ENCODE results near the gene RNF115.

Gene RNF115

GRCh38 chr1:145740269-145740668, 83.6 kb downstream of the RNF115 start:
- no peak overlapping the region for H3K27ac ChIP-seq (ENCODE audit: low read depth, low read length)
- H3K79me2 ChIP-seq (ENCODE audit: insufficient read depth, low read length), result no peaks in the 10 kb centered on the region
- no peak for TF ChIP-seq EZH2phosphoT487 (conservative IDR thresholded peaks at IDR 0.05; ENCODE audit: low read length)
- TF ChIP-seq CTCF (IDR thresholded peaks at IDR 0.05; ENCODE audit: insufficient read depth, low read length, poor library complexity, severe bottlenecking), result no peak
- no peaks in the 10 kb centered on the region for H3K9me2 ChIP-seq (replicated peaks; ENCODE audit: insufficient read depth, low read length)
- no peaks in the 10 kb centered on the region for H4K20me1 ChIP-seq (ENCODE audit: low read depth, low read length)
- H3K9ac ChIP-seq (ENCODE audit: low read length), result no peak overlapping the region
- no peak overlapping the region for H2AFZ ChIP-seq (ENCODE audit: low read depth, low read length, severe bottlenecking)
- no peaks in the 10 kb centered on the region for H3F3A ChIP-seq (ENCODE audit: insufficient read depth)
- no peak overlapping the region for H3K4me2 ChIP-seq (ENCODE audit: low read depth, low read length, poor library complexity, severe bottlenecking)
- H3K27me3 ChIP-seq (ENCODE audit: low read length), result no peaks in the 10 kb centered on the region
- no peaks in the 10 kb centered on the region for H3K9me3 ChIP-seq (ENCODE audit: insufficient read depth, low read length)
- no peak overlapping the region for H3K4me3 ChIP-seq (ENCODE audit: insufficient read depth, low read length, poor library complexity, severe bottlenecking)
- H3K36me3 ChIP-seq (ENCODE audit: low read length), result no peaks in the 10 kb centered on the region

GRCh38 chr1:145736191-145736590, 87.7 kb downstream of the RNF115 start:
- TF ChIP-seq EZH2phosphoT487 (conservative IDR thresholded peaks at IDR 0.05; ENCODE audit: low read length) (no peak), CTCF (IDR thresholded peaks at IDR 0.05; ENCODE audit: insufficient read depth, low read length, poor library complexity, severe bottlenecking) (no peak)
- no peaks in the 10 kb centered on the region for H3F3A ChIP-seq (ENCODE audit: insufficient read depth)
- no peak overlapping the region for H3K4me3 ChIP-seq (ENCODE audit: insufficient read depth, low read length, poor library complexity, severe bottlenecking)
- no peaks in the 10 kb centered on the region for H3K36me3 ChIP-seq (ENCODE audit: low read length)
- no peak overlapping the region for H3K9ac ChIP-seq (ENCODE audit: low read length)
- H3K9me3 ChIP-seq (ENCODE audit: insufficient read depth, low read length), result no peaks in the 10 kb centered on the region
- no peaks in the 10 kb centered on the region for H3K79me2 ChIP-seq (ENCODE audit: insufficient read depth, low read length)
- H2AFZ ChIP-seq (ENCODE audit: low read depth, low read length, severe bottlenecking), result no peak overlapping the region
- no peaks in the 10 kb centered on the region for H3K27me3 ChIP-seq (ENCODE audit: low read length)
- H3K4me2 ChIP-seq (ENCODE audit: low read depth, low read length, poor library complexity, severe bottlenecking), result no peak overlapping the region
- H3K27ac ChIP-seq (ENCODE audit: low read depth, low read length), result no peak overlapping the region
- no peaks in the 10 kb centered on the region for H3K9me2 ChIP-seq (replicated peaks; ENCODE audit: insufficient read depth, low read length)
- H4K20me1 ChIP-seq (ENCODE audit: low read depth, low read length), result no peaks in the 10 kb centered on the region

- H3K4me3 ChIP-seq (ENCODE audit: insufficient read depth, low read length, poor library complexity, severe bottlenecking), result no peak overlapping the region
- no peaks in the 10 kb centered on the region for H3K9me2 ChIP-seq (replicated peaks; ENCODE audit: insufficient read depth, low read length)
- H3K27ac ChIP-seq (ENCODE audit: low read depth, low read length), result no peak overlapping the region
- TF ChIP-seq CTCF (IDR thresholded peaks at IDR 0.05; ENCODE audit: insufficient read depth, low read length, poor library complexity, severe bottlenecking) (no peak), EZH2phosphoT487 (conservative IDR thresholded peaks at IDR 0.05; ENCODE audit: low read length) (no peak)
- H3K36me3 ChIP-seq (ENCODE audit: low read length), result no peaks in the 10 kb centered on the region
- H3K9ac ChIP-seq (ENCODE audit: low read length), result no peak overlapping the region
- H2AFZ ChIP-seq (ENCODE audit: low read depth, low read length, severe bottlenecking), result no peak overlapping the region
- no peaks in the 10 kb centered on the region for H3K79me2 ChIP-seq (ENCODE audit: insufficient read depth, low read length)
- no peaks in the 10 kb centered on the region for H4K20me1 ChIP-seq (ENCODE audit: low read depth, low read length)
- H3K9me3 ChIP-seq (ENCODE audit: insufficient read depth, low read length), result no peaks in the 10 kb centered on the region
- H3K27me3 ChIP-seq (ENCODE audit: low read length), result no peaks in the 10 kb centered on the region
- no peaks in the 10 kb centered on the region for H3F3A ChIP-seq (ENCODE audit: insufficient read depth)
- no peak overlapping the region for H3K4me2 ChIP-seq (ENCODE audit: low read depth, low read length, poor library complexity, severe bottlenecking)
Observed at GRCh38 chr1:145730900-145731299, 93.0 kb downstream of the RNF115 start.

All from SU-DHL-6 (cell line).